Neural cell (in vitro differentiated cells): ENCODE results near the gene GINS1.

ENCODE experiments used
- EP300 ChIP-seq: fragments of 450-650 bp; conservative IDR thresholded peaks from 2 replicates; pipeline ENCODE4 v1.6.1; 2014; ENCODE audit warnings: antibody characterized with exemption, mild to moderate bottlenecking, moderate library complexity; ENCODE audit not compliant: poor library complexity, severe bottlenecking
- EZH2 ChIP-seq: fragments of 200-600, 300-800 bp; shearing (Covaris generic), sonication (generic); IDR thresholded peaks from 2 replicates; pipeline ENCODE4 v1.6.1; 2014; ENCODE audit warnings: antibody characterized with exemption, low read length, borderline replicate concordance, mild to moderate bottlenecking; ENCODE audit not compliant: insufficient read depth, poor library complexity, severe bottlenecking
- POLR2AphosphoS5 ChIP-seq: IDR thresholded peaks from 2 replicates; pipeline ENCODE4 v1.6.1; 2012
- RAD21 ChIP-seq: fragments of 450-650 bp; conservative IDR thresholded peaks from 2 replicates; pipeline ENCODE4 v1.6.1; 2014; ENCODE audit warnings: antibody characterized with exemption, mild to moderate bottlenecking, moderate library complexity
- TAF1 ChIP-seq: IDR thresholded peaks from 2 replicates; pipeline ENCODE4 v1.6.1; 2012; ENCODE audit warnings: low read depth
- TF ChIP-seq, protein P1 (sequence below): fragments of 450-650 bp; IDR thresholded peaks from 2 replicates; pipeline ENCODE4 v1.5.1; 2014; ENCODE audit warnings: antibody characterized with exemption, mild to moderate bottlenecking, moderate library complexity; ENCODE audit not compliant: poor library complexity, severe bottlenecking
- TF ChIP-seq, protein P2 (sequence below): IDR thresholded peaks from 2 replicates; pipeline ENCODE4 v1.6.1; 2012; ENCODE audit warnings: borderline replicate concordance

DNA sequence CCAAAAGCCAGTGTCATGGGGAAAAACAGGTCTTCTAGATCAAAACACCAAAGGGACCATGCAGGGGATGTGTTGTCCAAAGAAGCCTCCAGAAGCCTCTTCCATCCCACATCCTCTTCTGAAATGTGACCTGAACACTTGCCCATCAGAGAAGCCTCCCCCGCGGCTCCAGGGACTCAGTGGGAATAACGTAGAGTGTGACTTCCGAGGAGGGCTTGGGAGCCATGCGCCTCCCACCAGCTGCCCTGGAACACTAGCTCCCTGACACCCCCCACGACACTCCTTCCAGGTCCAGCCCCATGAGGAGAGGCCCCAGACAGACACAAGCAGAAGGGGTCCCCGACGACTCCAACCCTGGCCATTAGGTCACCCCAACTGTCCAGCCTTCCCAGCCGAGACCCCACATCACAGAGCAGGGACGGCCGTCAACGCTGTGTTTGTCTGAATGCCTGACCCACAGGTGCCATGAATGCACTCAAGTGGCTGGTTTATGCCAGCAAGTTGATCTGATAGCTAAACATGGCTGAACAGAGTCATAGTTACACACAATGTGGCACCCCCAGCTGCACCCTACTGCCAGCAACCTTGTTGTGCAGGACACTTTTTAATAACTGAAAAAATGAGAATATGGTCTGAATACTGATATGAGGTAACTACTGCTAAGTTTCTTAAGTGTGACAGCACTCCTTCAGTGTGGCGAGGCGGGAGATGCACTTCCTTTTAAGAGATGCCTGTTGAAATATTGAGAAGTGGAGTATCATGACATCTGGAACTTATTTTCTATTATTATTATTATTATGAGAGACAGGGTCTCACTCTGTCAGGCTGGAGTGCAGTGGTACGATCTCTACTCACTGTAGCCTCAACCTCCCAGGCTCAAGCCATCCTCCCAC is 58.0 kb downstream of the GINS1 start:
- TF ChIP-seq, protein P1, sequence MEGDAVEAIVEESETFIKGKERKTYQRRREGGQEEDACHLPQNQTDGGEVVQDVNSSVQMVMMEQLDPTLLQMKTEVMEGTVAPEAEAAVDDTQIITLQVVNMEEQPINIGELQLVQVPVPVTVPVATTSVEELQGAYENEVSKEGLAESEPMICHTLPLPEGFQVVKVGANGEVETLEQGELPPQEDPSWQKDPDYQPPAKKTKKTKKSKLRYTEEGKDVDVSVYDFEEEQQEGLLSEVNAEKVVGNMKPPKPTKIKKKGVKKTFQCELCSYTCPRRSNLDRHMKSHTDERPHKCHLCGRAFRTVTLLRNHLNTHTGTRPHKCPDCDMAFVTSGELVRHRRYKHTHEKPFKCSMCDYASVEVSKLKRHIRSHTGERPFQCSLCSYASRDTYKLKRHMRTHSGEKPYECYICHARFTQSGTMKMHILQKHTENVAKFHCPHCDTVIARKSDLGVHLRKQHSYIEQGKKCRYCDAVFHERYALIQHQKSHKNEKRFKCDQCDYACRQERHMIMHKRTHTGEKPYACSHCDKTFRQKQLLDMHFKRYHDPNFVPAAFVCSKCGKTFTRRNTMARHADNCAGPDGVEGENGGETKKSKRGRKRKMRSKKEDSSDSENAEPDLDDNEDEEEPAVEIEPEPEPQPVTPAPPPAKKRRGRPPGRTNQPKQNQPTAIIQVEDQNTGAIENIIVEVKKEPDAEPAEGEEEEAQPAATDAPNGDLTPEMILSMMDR, result no peak
- TF ChIP-seq POLR2AphosphoS5 (no peak), RAD21 (no peak), EP300 (no peak), EZH2 (no peak), TAF1 (no peak)
- TF ChIP-seq, protein P2, sequence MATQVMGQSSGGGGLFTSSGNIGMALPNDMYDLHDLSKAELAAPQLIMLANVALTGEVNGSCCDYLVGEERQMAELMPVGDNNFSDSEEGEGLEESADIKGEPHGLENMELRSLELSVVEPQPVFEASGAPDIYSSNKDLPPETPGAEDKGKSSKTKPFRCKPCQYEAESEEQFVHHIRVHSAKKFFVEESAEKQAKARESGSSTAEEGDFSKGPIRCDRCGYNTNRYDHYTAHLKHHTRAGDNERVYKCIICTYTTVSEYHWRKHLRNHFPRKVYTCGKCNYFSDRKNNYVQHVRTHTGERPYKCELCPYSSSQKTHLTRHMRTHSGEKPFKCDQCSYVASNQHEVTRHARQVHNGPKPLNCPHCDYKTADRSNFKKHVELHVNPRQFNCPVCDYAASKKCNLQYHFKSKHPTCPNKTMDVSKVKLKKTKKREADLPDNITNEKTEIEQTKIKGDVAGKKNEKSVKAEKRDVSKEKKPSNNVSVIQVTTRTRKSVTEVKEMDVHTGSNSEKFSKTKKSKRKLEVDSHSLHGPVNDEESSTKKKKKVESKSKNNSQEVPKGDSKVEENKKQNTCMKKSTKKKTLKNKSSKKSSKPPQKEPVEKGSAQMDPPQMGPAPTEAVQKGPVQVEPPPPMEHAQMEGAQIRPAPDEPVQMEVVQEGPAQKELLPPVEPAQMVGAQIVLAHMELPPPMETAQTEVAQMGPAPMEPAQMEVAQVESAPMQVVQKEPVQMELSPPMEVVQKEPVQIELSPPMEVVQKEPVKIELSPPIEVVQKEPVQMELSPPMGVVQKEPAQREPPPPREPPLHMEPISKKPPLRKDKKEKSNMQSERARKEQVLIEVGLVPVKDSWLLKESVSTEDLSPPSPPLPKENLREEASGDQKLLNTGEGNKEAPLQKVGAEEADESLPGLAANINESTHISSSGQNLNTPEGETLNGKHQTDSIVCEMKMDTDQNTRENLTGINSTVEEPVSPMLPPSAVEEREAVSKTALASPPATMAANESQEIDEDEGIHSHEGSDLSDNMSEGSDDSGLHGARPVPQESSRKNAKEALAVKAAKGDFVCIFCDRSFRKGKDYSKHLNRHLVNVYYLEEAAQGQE, result no peak
